GM18858 (cell line): Measurements from ENCODE around the gene DCLK1.
A peak's percentile ranks its signal among the peaks of the same experiment; 100 is the strongest.

ENCODE experiments used
- ATAC-seq: cut with Tn5 transposase; IDR thresholded peaks from one replicate; pipeline ENCODE4 v1.9.1; 2021; ENCODE audit not compliant: unreplicated experiment

DCLK1 gene

GRCh38 chr13:35956074-35956473, 175.1 kb downstream of the DCLK1 start:
- no peak for ATAC-seq

- ATAC-seq, result no peak
Observed at GRCh38 chr13:35954207-35954560, 177.0 kb downstream of the DCLK1 start.

GRCh38 chr13:35953537-35954206, 177.5 kb downstream of the DCLK1 start:
- ATAC-seq, result no peak

GRCh38 chr13:35947315-35947714, 183.9 kb downstream of the DCLK1 start:
- no peak for ATAC-seq

- no peak for ATAC-seq
Observed at GRCh38 chr13:35945368-35945767, 185.8 kb downstream of the DCLK1 start.

- ATAC-seq, result no peak
Observed at GRCh38 chr13:35941374-35941773, 189.8 kb downstream of the DCLK1 start.

GRCh38 chr13:35940734-35941133, 190.4 kb downstream of the DCLK1 start:
- no peak for ATAC-seq

- ATAC-seq, result no peak
Observed at GRCh38 chr13:35936246-35936978, 194.8 kb downstream of the DCLK1 start.

GRCh38 chr13:35930665-35931631, 200.2 kb downstream of the DCLK1 start:
- peak; percentile 89 for ATAC-seq

- ATAC-seq, result no peak
Observed at GRCh38 chr13:35927567-35928021, 203.6 kb downstream of the DCLK1 start.

- ATAC-seq, result no peak
Observed at GRCh38 chr13:35926859-35927530, 204.2 kb downstream of the DCLK1 start.

- no peak for ATAC-seq
Observed at GRCh38 chr13:35925669-35926068, 205.5 kb downstream of the DCLK1 start.

- ATAC-seq, result no peak
Observed at GRCh38 chr13:35923347-35923746, 207.8 kb downstream of the DCLK1 start.

GRCh38 chr13:35920816-35921215, 210.4 kb downstream of the DCLK1 start:
- no peak for ATAC-seq

- no peak for ATAC-seq
Observed at GRCh38 chr13:35917942-35918645, 213.1 kb downstream of the DCLK1 start.

- peak; percentile 54 for ATAC-seq
Observed at GRCh38 chr13:35917252-35917941, 213.8 kb downstream of the DCLK1 start.

GRCh38 chr13:35916146-35916545, 215.0 kb downstream of the DCLK1 start:
- ATAC-seq, result no peak

- no peak for ATAC-seq
Observed at GRCh38 chr13:35914662-35915061, 216.5 kb downstream of the DCLK1 start.

- ATAC-seq, result no peak
Observed at GRCh38 chr13:35912841-35913240, 218.3 kb downstream of the DCLK1 start.
